Body of pancreas (tissue), 4 donors: Measurements from ENCODE around the gene CFAP77.

Experiments
- POLR2A ChIP-seq, 3 donors: fragments of 450-650 bp; IDR thresholded peaks; one replicate each; pipeline ENCODE4 v1.6.1; 2016; ENCODE audit warnings: antibody characterized with exemption in 3 of 3, mild to moderate bottlenecking in 2 of 3
- TF ChIP-seq, protein P1 (sequence below), 7 experiments: fragments of 450-650 bp in 4 of 7; fragments of 200-600 bp in 3 of 7; sonication (generic) in 3 of 7; IDR thresholded peaks; one replicate each; pipeline ENCODE4 v1.5.1; 2016 to 2019; ENCODE audit warnings: antibody characterized with exemption in 7 of 7

DNA sequence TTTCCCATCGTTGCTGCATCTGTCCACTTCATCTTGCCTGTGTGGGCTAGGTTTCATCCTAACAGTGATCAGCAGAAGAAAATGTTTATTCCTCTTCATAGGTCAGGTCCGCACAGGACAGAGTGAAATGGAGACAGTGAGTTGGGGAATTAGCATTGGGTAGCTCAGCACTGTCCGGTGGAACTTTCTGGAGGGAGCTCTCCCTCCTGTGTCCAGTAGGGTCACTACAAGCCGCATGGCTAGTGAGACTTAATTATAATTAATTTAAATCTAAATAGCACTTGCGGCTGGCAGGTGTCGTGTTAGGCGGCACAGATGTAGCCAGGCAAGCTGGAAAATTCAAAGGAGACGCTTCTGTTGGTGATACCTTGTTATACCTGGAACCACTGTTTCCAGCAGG is 48.4 kb downstream of the CFAP77 start:
- TF ChIP-seq, protein P1, sequence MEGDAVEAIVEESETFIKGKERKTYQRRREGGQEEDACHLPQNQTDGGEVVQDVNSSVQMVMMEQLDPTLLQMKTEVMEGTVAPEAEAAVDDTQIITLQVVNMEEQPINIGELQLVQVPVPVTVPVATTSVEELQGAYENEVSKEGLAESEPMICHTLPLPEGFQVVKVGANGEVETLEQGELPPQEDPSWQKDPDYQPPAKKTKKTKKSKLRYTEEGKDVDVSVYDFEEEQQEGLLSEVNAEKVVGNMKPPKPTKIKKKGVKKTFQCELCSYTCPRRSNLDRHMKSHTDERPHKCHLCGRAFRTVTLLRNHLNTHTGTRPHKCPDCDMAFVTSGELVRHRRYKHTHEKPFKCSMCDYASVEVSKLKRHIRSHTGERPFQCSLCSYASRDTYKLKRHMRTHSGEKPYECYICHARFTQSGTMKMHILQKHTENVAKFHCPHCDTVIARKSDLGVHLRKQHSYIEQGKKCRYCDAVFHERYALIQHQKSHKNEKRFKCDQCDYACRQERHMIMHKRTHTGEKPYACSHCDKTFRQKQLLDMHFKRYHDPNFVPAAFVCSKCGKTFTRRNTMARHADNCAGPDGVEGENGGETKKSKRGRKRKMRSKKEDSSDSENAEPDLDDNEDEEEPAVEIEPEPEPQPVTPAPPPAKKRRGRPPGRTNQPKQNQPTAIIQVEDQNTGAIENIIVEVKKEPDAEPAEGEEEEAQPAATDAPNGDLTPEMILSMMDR (IDR thresholded peaks at IDR 0.05): no peak
- TF ChIP-seq POLR2A (IDR thresholded peaks at IDR 0.05): no peak
